ENCODE data around the gene THRA. TPM values are rescaled to one million over a fixed set of nuclear protein-coding genes. Genes with fewer than 3 reads are reported as not detected.
A peak's percentile ranks its signal among the peaks of the same experiment; 100 is the strongest.

Gene THRA
- total and polyA plus RNA-seq, 8 donors, result 21.1 to 52.2 (median 34.2) TPM

GRCh38 chr17:40129498-40129897, 66.7 kb downstream of the THRA start:
- Histone ChIP-seq H3K4me1 (peaks cover 12 to 79% (median 24%) of the 10 kb centered on the region in 4 donors), H3K27me3 (no peaks in the 10 kb centered on the region), H3K36me3 (peaks cover 63 to 93% (median 92%) of the 10 kb centered on the region in 4 donors), H3K27ac (peak overlapping the region in 2 of 5 donors; percentile 8 to 75), H3K4me3 (no peak overlapping the region), H3K9me3 (no peaks in the 10 kb centered on the region)
- TF ChIP-seq CTCF (IDR thresholded peaks at IDR 0.05) (no peak), POLR2AphosphoS5 (IDR thresholded peaks at IDR 0.05) (no peak), POLR2A (IDR thresholded peaks at IDR 0.05) (no peak), EP300 (IDR thresholded peaks at IDR 0.05) (no peak)
- intact Hi-C loops (cut with DNase I; ENCODE audit: low total_unique reads), result no loop called here
- DNase-seq, result no peak
- WGBS, 5 donors, result 79 to 86% (median 81%) methylated on average over 5 of the region's 5 CpGs

- peaks cover 70 to 100% (median 100%) of the 10 kb centered on the region in 4 donors for H3K36me3 ChIP-seq
- no peaks in the 10 kb centered on the region for H3K27me3 ChIP-seq
- H3K4me3 ChIP-seq, result no peak overlapping the region
- intact Hi-C loops (cut with DNase I; ENCODE audit: low total_unique reads), result loop anchor here (5.0 kb wide), 1 partner anchor 37 kb away; no protein-coding TSS in a partner anchor
- peak; percentile 43 to 47 for DNase-seq
- WGBS, 5 donors, result 76 to 88% (median 83%) methylated on average over 7 of the region's 7 CpGs
- no peaks in the 10 kb centered on the region for H3K9me3 ChIP-seq
- peaks cover 2 to 79% (median 18%) of the 10 kb centered on the region in 4 donors for H3K4me1 ChIP-seq
- TF ChIP-seq EP300 (IDR thresholded peaks at IDR 0.05) (no peak), CTCF (IDR thresholded peaks at IDR 0.05) (no peak), POLR2AphosphoS5 (IDR thresholded peaks at IDR 0.05) (no peak), POLR2A (IDR thresholded peaks at IDR 0.05) (no peak)
- H3K27ac ChIP-seq, result peak overlapping the region in 4 of 5 donors; percentile 19 to 75 (median 44)
Observed at GRCh38 chr17:40130352-40131042, 67.7 kb downstream of the THRA start.

- no peaks in the 10 kb centered on the region for H3K27me3 ChIP-seq
- no peak overlapping the region for H3K4me3 ChIP-seq
- 27 to 56% (median 33%) methylated on average over 7 of the region's 7 CpGs for WGBS, 5 donors
- peaks cover 7 to 83% (median 21%) of the 10 kb centered on the region in 4 donors for H3K4me1 ChIP-seq
- intact Hi-C loops (cut with DNase I; ENCODE audit: low total_unique reads), result loop anchor here (5.0 kb wide), 1 partner anchor 33 kb away; no protein-coding TSS in a partner anchor
- DNase-seq, result peak; percentile 47 to 60
- peaks cover 46 to 87% (median 82%) of the 10 kb centered on the region in 4 donors for H3K36me3 ChIP-seq
- H3K27ac ChIP-seq, result peak overlapping the region; percentile 8 to 61 (median 58)
- peak in 2 of 3 donors; percentile 12 to 52 for TF ChIP-seq POLR2AphosphoS5 (IDR thresholded peaks at IDR 0.05)
- TF ChIP-seq CTCF (IDR thresholded peaks at IDR 0.05), result no peak
- H3K9me3 ChIP-seq, result no peaks in the 10 kb centered on the region
Observed at GRCh38 chr17:40134184-40134583, 71.4 kb downstream of the THRA start.

- H3K27me3 ChIP-seq, result no peaks in the 10 kb centered on the region
- no peaks in the 10 kb centered on the region for H3K9me3 ChIP-seq
- 88 to 98% (median 91%) methylated on average over 3 of the region's 3 CpGs for WGBS, 5 donors
- peak overlapping the region in 4 of 5 donors; percentile 25 to 61 (median 40) for H3K27ac ChIP-seq
- H3K36me3 ChIP-seq, result peaks cover 35 to 70% (median 66%) of the 10 kb centered on the region in 4 donors
- H3K4me3 ChIP-seq, result no peak overlapping the region
- TF ChIP-seq EP300 (IDR thresholded peaks at IDR 0.05), result no peak
- no peak for TF ChIP-seq CTCF (IDR thresholded peaks at IDR 0.05)
- no peak for TF ChIP-seq POLR2A (IDR thresholded peaks at IDR 0.05)
- no peak for TF ChIP-seq POLR2AphosphoS5 (IDR thresholded peaks at IDR 0.05)
- intact Hi-C loops (cut with DNase I; ENCODE audit: low total_unique reads), result no loop called here
- H3K4me1 ChIP-seq, result peaks cover 12 to 75% (median 27%) of the 10 kb centered on the region in 4 donors
- no peak for DNase-seq
Observed at GRCh38 chr17:40135817-40136216, 73.1 kb downstream of the THRA start.
